Left ventricle myocardium inferior (tissue), 1 donor: ENCODE measurements around the gene TMEM225B. TPM values are rescaled to one million over a fixed set of nuclear protein-coding genes. Genes with fewer than 3 reads are reported as not detected.

Experiments
- DNase-seq: peaks from one replicate; pipeline ENCODE4 v3.0.0-alpha.2; 2020
- H3K27ac ChIP-seq: fragments of 200-600 bp; replicated peaks from 2 replicates; pipeline ENCODE4 v1.8.0; 2021
- H3K27me3 ChIP-seq: fragments of 200-600 bp; 2 replicates; pipeline ENCODE4 v1.8.0; 2021; ENCODE audit warnings: low read depth
- H3K36me3 ChIP-seq: fragments of 200-600 bp; 2 replicates; pipeline ENCODE4 v1.8.0; 2021
- H3K4me1 ChIP-seq: fragments of 200-600 bp; 2 replicates; pipeline ENCODE4 v1.8.0; 2021
- H3K4me3 ChIP-seq: fragments of 200-600 bp; 2 replicates; pipeline ENCODE4 v1.8.0; 2021; ENCODE audit warnings: mild to moderate bottlenecking, moderate library complexity
- H3K9me3 ChIP-seq: fragments of 200-600 bp; replicated peaks from 2 replicates; pipeline ENCODE4 v1.8.0; 2021
- CTCF ChIP-seq: fragments of 200-600 bp; IDR thresholded peaks from 2 replicates; pipeline ENCODE4 v1.8.0; 2021; ENCODE audit warnings: antibody characterized with exemption, mild to moderate bottlenecking, borderline replicate concordance
- intact Hi-C: fragments of 100-400 bp; cut with micrococcal nuclease; formaldehyde crosslinking; loops from one replicate; pipeline ENCODE4 v1.11.0; 2022
- total RNA-seq: library from RNA; stranded (reverse); fragmentation: NEBNext Ultra II Directional; extraction: Animal tissue kit (Norgen Biotek cat#: 25700); gene quantifications from one replicate; pipeline ENCODE4 v1.2.1, GENCODE V29; 2021
- donor health status: DM: no; HTN: yes; CAD: no; lungs with severe emphysema.

The TMEM225B gene
- total RNA-seq, 1 donor from 2014 or later: not detected

GRCh38 chr7:99554939-99555338 lies 43.1 kb upstream of the TMEM225B start:
- H3K9me3 ChIP-seq: no peaks in the 10 kb centered on the region
- H3K4me3 ChIP-seq: no peak overlapping the region
- H3K4me1 ChIP-seq: peaks cover 62% of the 10 kb centered on the region
- H3K36me3 ChIP-seq: peaks cover 21% of the 10 kb centered on the region
- H3K27ac ChIP-seq: no peak overlapping the region
- intact Hi-C loops: no loop called here
- no peak for DNase-seq
- TF ChIP-seq CTCF: no peak
- no peaks in the 10 kb centered on the region for H3K27me3 ChIP-seq

GRCh38 chr7:99557196-99557607 lies 40.9 kb upstream of the TMEM225B start:
- TF ChIP-seq CTCF: no peak
- Histone ChIP-seq H3K27me3 (no peaks in the 10 kb centered on the region), H3K36me3 (peaks cover 42% of the 10 kb centered on the region), H3K9me3 (no peaks in the 10 kb centered on the region), H3K27ac (peak overlapping the region; percentile 99), H3K4me3 (peak overlapping the region; percentile 98), H3K4me1 (peaks cover 62% of the 10 kb centered on the region)
- no peak for DNase-seq
- intact Hi-C loops: no loop called here

GRCh38 chr7:99557940-99558305 lies 40.1 kb upstream of the TMEM225B start:
- peak overlapping the region; percentile 99 for H3K27ac ChIP-seq
- peak overlapping the region; percentile 98 for H3K4me3 ChIP-seq
- H3K4me1 ChIP-seq: peaks cover 60% of the 10 kb centered on the region
- intact Hi-C loops: no loop called here
- TF ChIP-seq CTCF: no peak
- no peaks in the 10 kb centered on the region for H3K27me3 ChIP-seq
- H3K36me3 ChIP-seq: peaks cover 49% of the 10 kb centered on the region
- no peak for DNase-seq
- H3K9me3 ChIP-seq: no peaks in the 10 kb centered on the region

- no peaks in the 10 kb centered on the region for H3K27me3 ChIP-seq
- H3K36me3 ChIP-seq: peaks cover 54% of the 10 kb centered on the region
- H3K4me1 ChIP-seq: peaks cover 61% of the 10 kb centered on the region
- peak within 1 kb of the TSS; percentile 99 for H3K27ac ChIP-seq
- no peaks in the 10 kb centered on the region for H3K9me3 ChIP-seq
- peak within 1 kb of the TSS; percentile 98 for H3K4me3 ChIP-seq
- DNase-seq: peak; percentile 91
- intact Hi-C loops: no loop called here
- no peak for TF ChIP-seq CTCF
Measured at GRCh38 chr7:99558306-99559174, 39.5 kb upstream of the TMEM225B start, which contains the start of gene ZNF655. Gene ZNF655, plus strand, starts transcription at chr7:99558642. Its CDS starts 1,918 bp downstream, at chr7:99560560.

GRCh38 chr7:99559175-99559915 lies 38.7 kb upstream of the TMEM225B start:
- DNase-seq: no peak
- H3K27me3 ChIP-seq: no peaks in the 10 kb centered on the region
- H3K27ac ChIP-seq: peak overlapping the region; percentile 99
- no peaks in the 10 kb centered on the region for H3K9me3 ChIP-seq
- H3K4me3 ChIP-seq: peak overlapping the region; percentile 98
- peaks cover 57% of the 10 kb centered on the region for H3K36me3 ChIP-seq
- intact Hi-C loops: no loop called here
- H3K4me1 ChIP-seq: peaks cover 61% of the 10 kb centered on the region
- no peak for TF ChIP-seq CTCF
